Panc1 (cell line): ENCODE results near the gene CYP2E1.

ENCODE experiments used
- POLR2AphosphoS5 ChIP-seq: IDR thresholded peaks from 2 replicates; pipeline ENCODE4 v1.6.1; 2012; ENCODE audit warnings: mild to moderate bottlenecking, low read depth, low read length, moderate library complexity
- TCF7L2 ChIP-seq: IDR thresholded peaks from 2 replicates; pipeline ENCODE4 v1.6.1; 2011; ENCODE audit warnings: mild to moderate bottlenecking, low read depth, low read length, inconsistent platforms
- TF ChIP-seq, protein P1 (sequence below): fragments of 450-650 bp; IDR thresholded peaks from 2 replicates; pipeline ENCODE4 v1.5.1; 2017; ENCODE audit warnings: mild to moderate bottlenecking
- TF ChIP-seq, protein P2 (sequence below), 2 experiments: IDR thresholded peaks; 2 replicates each; pipeline ENCODE4 v1.6.1; 2011 to 2012; ENCODE audit warnings: low read depth in 2 of 2, control low read depth in 1 of 2, low read length in 1 of 2, mild to moderate bottlenecking in 1 of 2, moderate library complexity in 1 of 2; ENCODE audit not compliant: insufficient read depth in 1 of 2

DNA sequence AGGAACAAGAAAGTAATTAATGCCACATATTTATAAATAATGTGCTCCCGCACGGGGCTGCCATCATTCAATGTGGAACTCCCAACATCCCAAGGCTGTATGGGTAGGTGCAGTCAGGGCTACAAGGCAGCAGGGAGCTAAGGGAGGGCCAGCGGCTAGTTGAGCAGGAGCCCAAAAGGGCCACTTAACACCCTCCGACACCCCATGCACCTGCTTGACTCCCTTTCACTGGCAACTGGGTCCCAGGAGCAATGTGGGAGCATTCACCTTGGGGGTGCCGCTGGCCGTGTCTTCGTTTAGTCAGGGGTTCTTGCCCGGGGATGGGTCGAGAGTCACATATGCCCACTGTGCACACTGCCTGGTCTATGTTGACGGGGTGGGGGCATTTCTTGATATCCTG is 45.5 kb upstream of the CYP2E1 start:
- no peak for TF ChIP-seq POLR2AphosphoS5
- TF ChIP-seq, protein P1, sequence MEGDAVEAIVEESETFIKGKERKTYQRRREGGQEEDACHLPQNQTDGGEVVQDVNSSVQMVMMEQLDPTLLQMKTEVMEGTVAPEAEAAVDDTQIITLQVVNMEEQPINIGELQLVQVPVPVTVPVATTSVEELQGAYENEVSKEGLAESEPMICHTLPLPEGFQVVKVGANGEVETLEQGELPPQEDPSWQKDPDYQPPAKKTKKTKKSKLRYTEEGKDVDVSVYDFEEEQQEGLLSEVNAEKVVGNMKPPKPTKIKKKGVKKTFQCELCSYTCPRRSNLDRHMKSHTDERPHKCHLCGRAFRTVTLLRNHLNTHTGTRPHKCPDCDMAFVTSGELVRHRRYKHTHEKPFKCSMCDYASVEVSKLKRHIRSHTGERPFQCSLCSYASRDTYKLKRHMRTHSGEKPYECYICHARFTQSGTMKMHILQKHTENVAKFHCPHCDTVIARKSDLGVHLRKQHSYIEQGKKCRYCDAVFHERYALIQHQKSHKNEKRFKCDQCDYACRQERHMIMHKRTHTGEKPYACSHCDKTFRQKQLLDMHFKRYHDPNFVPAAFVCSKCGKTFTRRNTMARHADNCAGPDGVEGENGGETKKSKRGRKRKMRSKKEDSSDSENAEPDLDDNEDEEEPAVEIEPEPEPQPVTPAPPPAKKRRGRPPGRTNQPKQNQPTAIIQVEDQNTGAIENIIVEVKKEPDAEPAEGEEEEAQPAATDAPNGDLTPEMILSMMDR: no peak
- TF ChIP-seq, protein P2, sequence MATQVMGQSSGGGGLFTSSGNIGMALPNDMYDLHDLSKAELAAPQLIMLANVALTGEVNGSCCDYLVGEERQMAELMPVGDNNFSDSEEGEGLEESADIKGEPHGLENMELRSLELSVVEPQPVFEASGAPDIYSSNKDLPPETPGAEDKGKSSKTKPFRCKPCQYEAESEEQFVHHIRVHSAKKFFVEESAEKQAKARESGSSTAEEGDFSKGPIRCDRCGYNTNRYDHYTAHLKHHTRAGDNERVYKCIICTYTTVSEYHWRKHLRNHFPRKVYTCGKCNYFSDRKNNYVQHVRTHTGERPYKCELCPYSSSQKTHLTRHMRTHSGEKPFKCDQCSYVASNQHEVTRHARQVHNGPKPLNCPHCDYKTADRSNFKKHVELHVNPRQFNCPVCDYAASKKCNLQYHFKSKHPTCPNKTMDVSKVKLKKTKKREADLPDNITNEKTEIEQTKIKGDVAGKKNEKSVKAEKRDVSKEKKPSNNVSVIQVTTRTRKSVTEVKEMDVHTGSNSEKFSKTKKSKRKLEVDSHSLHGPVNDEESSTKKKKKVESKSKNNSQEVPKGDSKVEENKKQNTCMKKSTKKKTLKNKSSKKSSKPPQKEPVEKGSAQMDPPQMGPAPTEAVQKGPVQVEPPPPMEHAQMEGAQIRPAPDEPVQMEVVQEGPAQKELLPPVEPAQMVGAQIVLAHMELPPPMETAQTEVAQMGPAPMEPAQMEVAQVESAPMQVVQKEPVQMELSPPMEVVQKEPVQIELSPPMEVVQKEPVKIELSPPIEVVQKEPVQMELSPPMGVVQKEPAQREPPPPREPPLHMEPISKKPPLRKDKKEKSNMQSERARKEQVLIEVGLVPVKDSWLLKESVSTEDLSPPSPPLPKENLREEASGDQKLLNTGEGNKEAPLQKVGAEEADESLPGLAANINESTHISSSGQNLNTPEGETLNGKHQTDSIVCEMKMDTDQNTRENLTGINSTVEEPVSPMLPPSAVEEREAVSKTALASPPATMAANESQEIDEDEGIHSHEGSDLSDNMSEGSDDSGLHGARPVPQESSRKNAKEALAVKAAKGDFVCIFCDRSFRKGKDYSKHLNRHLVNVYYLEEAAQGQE (IDR thresholded peaks at IDR 0.05; ENCODE audit: insufficient read depth in 1 of 2, low read depth in 2 of 2, low read length in 1 of 2): no peak
- TF ChIP-seq TCF7L2: no peak
